ENCODE results near the gene CSF3R. TPM values are rescaled to one million over a fixed set of nuclear protein-coding genes. Genes with fewer than 3 reads are reported as not detected.

The CSF3R gene
- total RNA-seq, 4 donors from 2014 or later = 17.5 to 62.7 (median 21.3) TPM

DNA sequence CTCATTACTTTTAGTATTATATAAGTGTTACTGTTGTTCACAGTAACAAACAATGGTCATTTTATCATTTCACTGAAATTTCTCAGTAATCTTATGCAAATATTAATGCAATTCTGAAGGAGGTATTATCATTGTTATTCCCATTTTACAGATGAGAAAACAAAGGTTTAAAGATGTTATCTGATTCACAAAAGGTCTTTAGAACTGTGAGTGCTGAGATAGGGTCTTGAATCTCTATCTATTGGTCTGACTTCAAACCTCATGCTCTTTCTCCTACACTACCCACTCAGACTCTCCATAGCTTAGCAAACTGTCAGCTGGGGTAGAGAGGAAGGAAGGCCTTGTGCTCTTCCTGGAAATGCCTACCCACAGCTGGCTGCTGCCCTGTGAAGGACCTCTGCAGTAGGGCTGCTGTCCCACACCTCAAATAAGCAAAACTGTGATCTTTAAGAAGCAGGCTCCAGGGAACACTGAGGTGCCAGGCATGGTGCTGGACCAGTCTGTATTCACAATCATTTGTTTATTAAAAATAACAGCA, 26.3 kb downstream of the CSF3R start:
- TF ChIP-seq CTCF (IDR thresholded peaks at IDR 0.05; ENCODE audit: low read depth) = no peak

DNA sequence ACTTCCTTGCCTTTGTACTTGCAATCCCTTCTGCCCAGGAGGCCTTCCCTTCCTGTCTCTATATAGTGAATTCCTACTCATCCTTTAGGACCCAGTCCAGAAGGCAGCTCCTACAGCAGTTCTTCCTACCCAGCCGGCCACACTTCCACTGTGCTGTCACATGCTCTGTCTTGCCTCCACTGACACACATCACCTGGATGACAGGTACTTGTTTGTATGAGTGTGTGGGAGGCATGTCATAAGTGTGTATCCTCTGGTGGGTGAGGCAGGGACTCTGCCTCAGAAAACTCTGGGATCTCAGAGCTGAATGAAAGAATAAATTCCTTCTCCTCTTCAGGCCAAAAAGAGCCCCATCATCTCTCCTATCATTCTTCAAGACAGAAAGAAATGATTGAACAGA, 27.3 kb downstream of the CSF3R start:
- no peak for TF ChIP-seq CTCF (IDR thresholded peaks at IDR 0.05; ENCODE audit: low read depth)

DNA sequence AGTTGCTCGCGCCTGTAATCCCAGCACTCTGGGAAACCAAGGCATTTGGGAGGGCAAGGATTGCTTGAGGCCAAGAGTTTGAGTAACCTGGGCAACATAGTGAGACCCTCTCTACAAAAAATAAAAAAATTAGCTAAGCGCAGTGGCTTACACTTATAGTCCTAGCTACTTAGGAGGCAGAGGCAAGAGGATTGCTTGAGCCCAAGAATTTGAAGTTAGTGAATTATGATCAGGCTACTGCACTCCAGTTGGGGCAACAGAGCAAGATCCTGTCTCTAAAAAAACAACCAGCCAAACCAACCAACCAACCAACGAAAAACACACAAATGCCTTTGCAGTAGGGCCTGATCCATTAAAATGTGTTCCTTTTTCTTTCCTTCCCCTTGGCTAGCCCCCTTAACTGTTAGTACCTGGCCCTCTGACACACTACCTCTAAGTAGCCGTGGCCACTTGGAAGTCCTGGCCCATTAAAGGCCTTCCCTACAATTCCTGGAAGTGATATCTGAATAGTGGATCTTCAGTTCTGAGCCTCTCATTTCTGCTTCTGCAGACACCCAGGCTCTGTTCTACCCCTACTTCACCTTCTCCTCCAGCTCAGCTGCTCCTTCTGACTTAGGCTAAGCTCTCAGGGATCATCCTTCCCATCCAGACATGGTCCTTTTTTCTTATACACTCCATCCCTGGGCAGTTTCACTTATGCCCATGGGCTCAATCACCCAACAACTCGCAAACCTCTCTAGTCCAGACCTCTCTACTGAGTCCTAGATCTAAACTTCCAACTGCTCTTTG, 28.9 kb downstream of the CSF3R start:
- TF ChIP-seq CTCF (IDR thresholded peaks at IDR 0.05; ENCODE audit: low read depth) = no peak

GRCh38 chr1:36453051-36453450, 29.7 kb downstream of the CSF3R start:
- TF ChIP-seq CTCF (IDR thresholded peaks at IDR 0.05; ENCODE audit: low read depth) = no peak

GRCh38 chr1:36450919-36451305, 31.8 kb downstream of the CSF3R start:
- no peak for TF ChIP-seq CTCF (IDR thresholded peaks at IDR 0.05; ENCODE audit: low read depth)

DNA sequence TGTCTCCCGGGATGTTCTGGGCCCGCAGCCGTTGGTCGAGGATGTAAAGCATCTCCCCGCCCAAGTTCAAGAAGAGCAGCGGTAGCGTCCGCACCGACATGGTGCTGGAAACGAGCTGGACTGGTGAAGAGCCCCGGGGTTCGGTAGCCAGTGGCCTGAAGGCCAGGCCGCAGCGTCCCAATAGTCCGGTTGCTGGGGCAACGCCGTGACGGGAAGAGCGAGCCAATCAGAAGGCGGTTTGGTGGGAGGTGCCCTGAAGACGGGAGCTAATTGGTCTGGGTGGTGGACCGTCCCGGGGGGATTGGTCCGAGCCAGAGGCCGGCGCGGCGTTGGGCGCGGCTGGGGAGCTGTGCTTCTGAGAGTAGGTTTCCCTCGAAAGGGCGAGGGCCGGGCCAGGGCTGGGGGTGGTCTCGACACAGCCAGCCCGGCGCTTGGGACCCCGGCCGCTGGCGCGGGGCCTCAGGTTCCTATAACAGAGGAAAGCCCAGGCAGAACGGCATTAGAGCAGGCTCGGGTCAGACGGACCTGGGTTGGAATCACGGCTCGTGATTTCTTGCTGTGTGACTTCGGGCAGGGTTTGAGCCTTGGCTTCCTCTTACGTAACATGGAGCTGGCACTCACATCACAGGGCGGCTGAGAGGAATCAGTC, 32.3 kb downstream of the CSF3R start, which contains the start of gene OSCP1:
Gene OSCP1, minus strand, starts transcription at position 182 of the 649 bp plus-strand sequence. Its CDS starts 82 bp downstream, at position 100.
- TF ChIP-seq CTCF (IDR thresholded peaks at IDR 0.05; ENCODE audit: low read depth) = no peak

DNA sequence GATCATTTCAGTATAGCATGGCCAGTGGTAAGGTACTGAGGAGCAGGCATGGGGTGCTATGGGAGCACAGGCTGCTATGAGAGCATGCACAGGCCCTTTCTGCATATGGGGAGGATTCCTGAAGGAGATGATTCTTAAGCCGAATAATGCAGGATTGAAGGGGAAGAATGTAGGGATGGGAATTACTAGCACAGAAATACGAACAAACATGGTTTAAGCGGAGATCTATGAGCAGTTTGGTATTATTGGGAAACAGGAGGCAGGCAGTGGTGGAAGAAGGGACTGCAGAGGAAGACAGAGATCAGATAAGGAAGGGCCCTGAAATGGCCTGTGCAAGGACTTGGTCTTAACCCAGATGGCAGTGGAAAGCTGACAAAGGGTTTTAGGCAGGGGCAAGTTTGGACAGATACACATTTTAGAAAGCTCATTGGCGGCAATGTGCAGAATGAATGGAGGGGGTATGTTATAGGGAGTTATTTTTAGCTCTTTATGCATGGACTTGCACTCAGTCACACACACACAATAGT, 34.1 kb downstream of the CSF3R start:
- TF ChIP-seq CTCF (IDR thresholded peaks at IDR 0.05; ENCODE audit: low read depth) = no peak

Data from subcutaneous adipose tissue (tissue), 4 donors.